PC-9 (cell line): ENCODE measurements around the gene FOXF1.

Experiments
- EZH2 ChIP-seq: fragments of 200-600 bp; sonication (generic); IDR thresholded peaks from 2 replicates; pipeline ENCODE4 v1.8.0; 2017; ENCODE audit warnings: antibody characterized with exemption, low read depth
- TF ChIP-seq, protein P1 (sequence below): fragments of 200-600 bp; sonication (generic); conservative IDR thresholded peaks from 2 replicates; pipeline ENCODE4 v1.6.1; 2017; ENCODE audit warnings: mixed run types, antibody characterized with exemption, mild to moderate bottlenecking, moderate library complexity

DNA sequence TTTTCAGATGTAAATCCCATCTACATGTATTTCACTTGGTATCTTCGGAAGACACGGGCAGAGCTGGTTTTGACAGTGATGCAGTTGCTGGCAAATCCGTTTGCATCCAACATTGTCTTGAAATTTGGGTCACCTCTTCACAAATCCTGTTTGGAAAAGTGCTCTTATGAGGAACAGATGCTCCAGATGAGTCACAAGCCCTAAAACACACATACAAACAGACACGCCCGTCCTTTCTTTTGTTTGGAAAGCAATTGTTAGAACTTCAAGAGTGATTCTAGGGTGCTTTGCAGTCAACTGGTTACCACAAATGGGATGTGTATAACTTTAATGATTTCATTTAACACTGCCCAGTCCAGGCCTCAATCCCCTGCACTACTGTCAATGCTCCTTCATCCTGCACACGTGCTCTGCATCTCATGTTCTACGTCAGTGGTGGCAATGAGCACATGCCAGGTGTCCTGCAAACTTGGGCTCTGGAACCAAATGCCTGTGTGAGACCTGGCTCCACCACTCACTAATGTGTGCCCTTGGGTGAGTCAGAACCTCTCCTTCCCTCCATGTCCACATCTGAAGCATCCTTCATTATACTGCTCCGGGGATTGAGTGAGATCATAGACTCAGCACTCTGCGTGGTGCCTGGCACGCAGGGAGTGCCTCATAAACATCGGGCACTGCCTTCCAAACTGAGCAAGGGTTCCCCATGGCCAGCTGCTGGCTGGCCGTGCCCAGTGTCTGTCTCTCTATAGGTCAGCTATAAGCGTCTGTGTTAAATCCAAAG, 19.3 kb upstream of the FOXF1 start:
- TF ChIP-seq, protein P1, sequence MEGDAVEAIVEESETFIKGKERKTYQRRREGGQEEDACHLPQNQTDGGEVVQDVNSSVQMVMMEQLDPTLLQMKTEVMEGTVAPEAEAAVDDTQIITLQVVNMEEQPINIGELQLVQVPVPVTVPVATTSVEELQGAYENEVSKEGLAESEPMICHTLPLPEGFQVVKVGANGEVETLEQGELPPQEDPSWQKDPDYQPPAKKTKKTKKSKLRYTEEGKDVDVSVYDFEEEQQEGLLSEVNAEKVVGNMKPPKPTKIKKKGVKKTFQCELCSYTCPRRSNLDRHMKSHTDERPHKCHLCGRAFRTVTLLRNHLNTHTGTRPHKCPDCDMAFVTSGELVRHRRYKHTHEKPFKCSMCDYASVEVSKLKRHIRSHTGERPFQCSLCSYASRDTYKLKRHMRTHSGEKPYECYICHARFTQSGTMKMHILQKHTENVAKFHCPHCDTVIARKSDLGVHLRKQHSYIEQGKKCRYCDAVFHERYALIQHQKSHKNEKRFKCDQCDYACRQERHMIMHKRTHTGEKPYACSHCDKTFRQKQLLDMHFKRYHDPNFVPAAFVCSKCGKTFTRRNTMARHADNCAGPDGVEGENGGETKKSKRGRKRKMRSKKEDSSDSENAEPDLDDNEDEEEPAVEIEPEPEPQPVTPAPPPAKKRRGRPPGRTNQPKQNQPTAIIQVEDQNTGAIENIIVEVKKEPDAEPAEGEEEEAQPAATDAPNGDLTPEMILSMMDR, result no peak
- no peak for TF ChIP-seq EZH2
